ENCODE measurements around the gene FASTK.

GRCh38 chr7:151060113-151060415, 20.5 kb downstream of the FASTK start:
- TF ChIP-seq, protein P1, sequence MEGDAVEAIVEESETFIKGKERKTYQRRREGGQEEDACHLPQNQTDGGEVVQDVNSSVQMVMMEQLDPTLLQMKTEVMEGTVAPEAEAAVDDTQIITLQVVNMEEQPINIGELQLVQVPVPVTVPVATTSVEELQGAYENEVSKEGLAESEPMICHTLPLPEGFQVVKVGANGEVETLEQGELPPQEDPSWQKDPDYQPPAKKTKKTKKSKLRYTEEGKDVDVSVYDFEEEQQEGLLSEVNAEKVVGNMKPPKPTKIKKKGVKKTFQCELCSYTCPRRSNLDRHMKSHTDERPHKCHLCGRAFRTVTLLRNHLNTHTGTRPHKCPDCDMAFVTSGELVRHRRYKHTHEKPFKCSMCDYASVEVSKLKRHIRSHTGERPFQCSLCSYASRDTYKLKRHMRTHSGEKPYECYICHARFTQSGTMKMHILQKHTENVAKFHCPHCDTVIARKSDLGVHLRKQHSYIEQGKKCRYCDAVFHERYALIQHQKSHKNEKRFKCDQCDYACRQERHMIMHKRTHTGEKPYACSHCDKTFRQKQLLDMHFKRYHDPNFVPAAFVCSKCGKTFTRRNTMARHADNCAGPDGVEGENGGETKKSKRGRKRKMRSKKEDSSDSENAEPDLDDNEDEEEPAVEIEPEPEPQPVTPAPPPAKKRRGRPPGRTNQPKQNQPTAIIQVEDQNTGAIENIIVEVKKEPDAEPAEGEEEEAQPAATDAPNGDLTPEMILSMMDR (optimal IDR thresholded peaks at IDR 0.05 in 1 of 3, IDR thresholded peaks at IDR 0.05 in 1 of 3, conservative IDR thresholded peaks at IDR 0.05 in 1 of 3; ENCODE audit: extremely low read depth in 1 of 3, insufficient read depth in 2 of 3, low read length in 3 of 3), result no peak
- no peak for TF ChIP-seq EZH2 (IDR thresholded peaks at IDR 0.05; ENCODE audit: low read length)

All from keratinocyte (primary cell).